GM19351 (cell line): Measurements from ENCODE around the gene BRD3.
A peak's percentile ranks its signal among the peaks of the same experiment; 100 is the strongest.
"Not testable (repeated sequence)": the region's sequence is repeated elsewhere in the genome, so short reads cannot be mapped to it uniquely, and the experiment has no call there.

Experiments used
- ATAC-seq: cut with Tn5 transposase; IDR thresholded peaks from one replicate; pipeline ENCODE4 v1.9.1; 2021; ENCODE audit warnings: mild to moderate bottlenecking, moderate library complexity; ENCODE audit not compliant: unreplicated experiment

BRD3 gene

DNA sequence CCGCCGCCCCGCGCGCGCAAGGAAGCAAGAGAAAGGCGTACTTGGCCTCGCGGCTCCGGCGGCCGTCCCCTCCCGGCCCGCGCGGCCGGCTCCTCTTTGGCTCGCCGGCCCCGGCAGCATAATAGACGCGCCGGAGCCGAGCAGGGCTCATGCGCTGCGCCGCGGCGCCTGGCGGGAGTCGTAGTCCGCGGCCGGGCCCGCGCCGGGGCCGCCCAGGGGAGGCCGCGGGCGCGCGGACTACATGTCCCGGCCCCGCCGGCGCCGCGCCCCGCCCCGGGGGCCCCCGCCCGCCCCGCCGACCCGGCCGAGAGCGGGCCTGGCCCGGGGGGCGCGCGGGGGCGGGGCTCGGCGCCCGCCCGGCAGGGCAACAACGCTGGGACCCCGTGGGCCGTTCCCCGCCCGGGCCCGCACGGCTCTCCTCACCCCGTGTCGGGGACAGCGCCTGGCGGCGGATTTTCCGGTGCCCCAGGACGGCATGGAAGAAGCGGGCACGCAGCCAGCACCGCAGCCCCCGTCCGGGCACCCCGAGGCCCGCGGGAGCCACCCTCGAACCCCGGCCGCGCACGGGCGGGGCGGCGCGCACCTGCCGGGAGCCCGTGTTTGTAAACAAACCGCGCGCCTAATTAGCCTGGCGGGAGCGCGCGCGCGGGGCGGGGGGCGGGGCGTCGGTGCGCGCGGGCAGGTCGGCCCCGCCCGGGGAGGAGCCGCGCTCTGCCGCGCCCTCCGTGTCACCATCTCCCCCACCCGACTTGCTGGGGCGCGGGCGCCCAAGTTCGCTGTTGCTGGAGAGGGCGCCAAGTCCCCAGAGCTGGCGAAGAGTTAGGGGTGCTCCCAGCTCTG lies at the start of gene BRD3:
Gene BRD3, minus strand, starts transcription at position 123 of the 840 bp plus-strand sequence. CDS start 14,549 bp downstream, outside the sequence.
- ATAC-seq, result peak; percentile 69

DNA sequence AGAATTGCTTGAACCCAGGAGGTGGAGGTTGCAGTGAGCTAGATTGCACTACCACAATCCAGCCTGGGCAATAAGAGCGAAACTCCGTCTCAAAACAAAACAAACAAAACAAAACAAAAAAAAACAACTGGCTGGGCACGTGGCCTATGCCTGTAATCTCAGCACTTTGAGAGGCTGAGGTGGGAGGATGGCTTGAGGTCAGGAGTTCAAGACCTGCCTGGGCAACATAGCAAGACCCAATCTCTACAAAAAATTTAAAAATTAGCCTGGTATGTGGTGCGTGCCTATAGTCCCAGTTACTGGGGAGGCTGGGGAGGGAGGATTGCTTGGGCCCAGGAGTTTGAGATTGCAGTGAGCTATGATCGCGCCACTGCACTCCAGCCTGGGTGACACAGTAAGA lies 44.7 kb upstream of the BRD3 start:
- ATAC-seq, result no peak

DNA sequence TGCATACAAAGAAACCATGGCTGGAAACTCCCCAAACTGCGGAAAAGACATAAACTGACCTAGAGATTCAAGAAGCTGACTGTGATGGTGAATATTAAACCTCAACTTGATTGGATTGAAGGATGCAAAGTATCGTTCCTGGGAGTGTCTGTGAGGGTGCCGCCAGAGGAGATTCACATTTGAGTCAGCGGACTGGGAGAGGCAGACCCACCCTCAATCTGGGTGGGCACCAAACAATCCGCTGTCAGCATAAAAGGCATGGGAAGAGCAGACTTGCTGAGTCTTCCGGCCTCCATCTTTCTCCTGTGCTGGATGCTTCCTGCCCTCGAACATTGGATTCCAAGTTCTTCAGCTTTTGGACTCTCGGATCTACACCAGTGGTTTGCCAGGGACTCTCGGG lies 43.2 kb upstream of the BRD3 start:
- no peak for ATAC-seq

DNA sequence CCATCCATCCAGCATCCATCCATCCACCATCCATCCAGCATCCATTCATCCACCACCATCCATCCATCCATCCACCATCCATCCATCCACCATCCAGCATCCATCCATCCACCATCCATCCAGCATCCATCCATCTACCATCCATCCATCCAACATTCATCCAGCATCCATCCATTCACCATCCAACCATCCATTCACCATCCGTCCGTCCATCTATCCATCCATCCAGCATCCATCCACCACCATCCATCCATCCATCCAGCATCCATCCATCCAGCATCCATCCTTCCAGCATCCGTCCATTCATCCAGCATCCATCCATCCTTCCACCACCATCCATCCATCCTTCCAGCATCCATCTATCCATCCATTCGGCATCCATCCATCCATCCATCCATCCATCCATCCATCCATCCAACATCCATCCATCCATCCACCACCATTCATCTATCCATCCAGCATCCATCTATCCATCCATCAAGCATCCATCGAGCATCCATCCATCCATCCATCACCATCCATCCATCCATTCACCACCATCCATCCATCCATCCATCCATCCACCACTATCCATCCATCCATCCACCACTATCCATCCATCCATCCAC lies 35.7 kb upstream of the BRD3 start:
- ATAC-seq, result no peak

DNA sequence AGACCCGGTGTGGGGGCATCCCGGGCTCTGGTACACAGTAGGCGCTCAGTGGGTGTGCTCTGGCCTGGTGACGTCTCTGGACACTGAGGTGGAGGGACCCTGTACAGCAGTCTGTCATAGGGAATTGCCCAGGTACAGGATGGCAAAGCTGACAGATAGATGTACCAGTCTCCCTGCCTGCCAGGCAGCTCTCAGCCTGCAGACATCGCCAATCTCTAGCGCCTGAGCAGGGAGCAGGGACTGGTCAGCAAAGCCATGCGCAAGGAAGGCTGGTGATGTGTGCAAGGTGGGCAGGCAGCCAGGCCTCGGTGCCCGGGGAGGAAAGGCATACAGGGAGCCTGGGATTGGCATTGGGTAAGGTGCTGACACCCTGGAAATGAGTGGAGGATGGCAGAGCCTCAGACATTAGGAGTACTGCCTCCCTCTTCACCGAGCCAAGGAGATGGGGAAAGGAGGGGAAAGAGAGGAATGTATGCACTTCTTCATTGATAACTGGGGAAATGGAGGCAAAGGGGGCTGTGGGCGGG lies 33.9 kb upstream of the BRD3 start:
- no peak for ATAC-seq

DNA sequence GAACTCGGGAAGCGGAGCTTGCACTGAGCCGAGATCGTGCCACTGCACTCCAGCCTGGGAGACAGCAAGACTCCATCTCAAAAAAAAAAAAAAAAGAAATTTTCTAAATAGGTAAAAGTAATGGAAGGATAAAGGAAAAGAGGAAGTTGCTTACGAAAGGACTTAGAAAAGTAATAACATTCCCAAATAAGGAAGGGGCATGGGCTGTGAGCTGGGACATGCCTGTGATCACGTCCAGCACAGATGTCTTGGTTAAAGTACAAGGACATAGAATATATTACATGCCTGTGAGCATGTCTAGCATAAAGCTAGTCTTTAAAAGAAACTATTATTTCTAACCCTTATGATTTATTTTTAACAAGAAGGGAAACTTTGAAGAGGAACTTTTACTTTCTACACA lies 33.3 kb upstream of the BRD3 start:
- not testable (repeated sequence) for ATAC-seq

DNA sequence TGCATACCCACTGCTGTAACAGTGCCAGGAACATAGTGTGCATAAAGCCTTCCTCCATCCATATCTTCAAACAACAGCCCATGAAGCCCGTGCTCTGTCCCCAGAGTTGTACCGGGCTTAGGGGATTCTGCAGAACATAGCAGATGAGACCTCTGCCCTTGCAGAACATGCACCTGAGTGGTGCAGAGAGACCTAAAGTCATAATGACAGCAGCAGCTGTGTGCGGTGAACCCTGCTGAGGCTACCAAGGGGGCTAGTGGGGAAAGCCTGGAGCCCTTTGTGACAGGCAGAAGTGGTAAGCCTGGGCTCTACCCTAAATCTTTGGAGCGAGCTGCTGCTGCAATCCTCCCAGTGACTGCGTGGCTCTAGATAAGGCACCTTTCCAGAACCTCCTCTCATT lies 32.2 kb upstream of the BRD3 start:
- ATAC-seq, result no peak

DNA sequence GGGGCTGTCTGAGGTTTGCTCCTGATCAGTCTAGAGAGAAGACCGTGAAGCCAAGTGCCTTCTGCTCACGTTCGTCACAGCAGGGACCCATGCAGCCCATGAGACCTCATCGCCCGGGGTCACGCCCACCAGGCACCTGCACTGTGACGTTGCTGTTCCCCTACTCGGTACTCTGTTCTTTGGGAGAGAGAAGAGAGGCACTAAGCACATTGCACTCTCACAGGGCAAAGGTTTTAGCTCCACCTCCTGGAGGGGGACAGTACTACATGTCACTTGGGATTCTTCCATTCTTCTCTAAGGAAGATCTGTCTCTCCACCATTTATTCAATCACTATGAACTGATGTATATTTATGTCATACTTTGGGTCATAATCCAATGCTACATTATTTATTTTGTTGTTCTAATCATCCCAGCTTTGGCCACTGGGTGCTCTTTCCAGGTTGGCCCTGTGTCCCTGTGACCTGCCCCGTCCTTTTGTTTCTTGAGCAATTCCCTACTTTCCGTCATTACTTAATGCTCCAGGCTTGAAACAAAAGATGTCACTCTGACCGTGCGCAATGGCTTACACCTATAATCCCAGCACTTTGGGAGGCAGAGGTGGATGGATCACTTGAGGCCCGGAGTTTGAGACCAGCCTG lies 31.4 kb upstream of the BRD3 start:
- ATAC-seq, result no peak

DNA sequence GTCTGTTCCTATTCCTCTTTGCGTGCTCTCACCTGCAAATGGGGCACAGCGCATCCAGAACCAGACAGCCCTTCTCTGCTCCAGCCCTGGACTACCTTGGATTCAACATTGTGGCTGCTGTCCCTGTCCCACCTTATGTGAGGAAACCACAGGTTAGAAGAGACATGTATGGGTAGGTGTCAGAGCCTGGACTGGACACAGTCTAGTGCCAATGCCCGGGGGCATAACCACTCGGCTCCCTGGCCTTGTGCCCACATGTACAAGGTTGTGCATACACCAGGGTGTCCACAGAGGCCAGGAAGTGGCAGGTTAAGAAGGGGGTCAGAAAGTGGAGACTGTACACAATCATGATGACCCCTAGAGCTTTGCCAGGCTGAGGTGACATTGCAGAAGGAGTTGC lies 22.1 kb upstream of the BRD3 start:
- no peak for ATAC-seq

DNA sequence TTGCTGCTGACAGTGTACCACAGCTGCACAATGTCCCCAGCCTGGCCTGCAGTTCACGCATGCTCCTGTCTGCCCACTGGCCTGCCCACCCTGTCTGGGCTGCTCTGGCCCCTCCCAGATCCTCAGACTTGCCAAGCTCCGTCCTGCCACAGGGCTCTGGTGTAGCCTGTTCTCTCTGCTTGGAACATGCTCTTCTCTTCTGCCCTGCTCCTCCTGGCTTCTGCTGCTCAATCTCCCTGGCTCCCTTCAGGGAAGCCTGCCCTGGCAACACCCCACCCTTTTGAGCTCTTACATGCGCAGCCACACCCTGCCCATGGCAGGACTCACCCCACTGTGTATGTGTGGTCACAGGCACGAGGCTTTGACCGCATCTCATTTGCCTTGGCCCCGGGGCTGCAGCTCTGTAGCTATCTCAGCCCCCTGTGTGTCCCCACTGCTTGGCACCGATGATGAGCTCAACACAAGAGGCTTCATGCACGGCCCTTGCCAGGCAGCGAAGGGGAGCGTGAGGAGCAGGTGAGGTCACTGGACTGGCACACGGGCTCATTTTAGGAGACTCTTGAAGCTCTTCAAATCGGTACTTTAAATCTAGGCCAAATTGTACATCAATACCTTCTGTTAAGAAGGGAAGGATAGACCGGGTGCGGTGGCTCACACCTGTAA lies 20.4 kb upstream of the BRD3 start:
- no peak for ATAC-seq

DNA sequence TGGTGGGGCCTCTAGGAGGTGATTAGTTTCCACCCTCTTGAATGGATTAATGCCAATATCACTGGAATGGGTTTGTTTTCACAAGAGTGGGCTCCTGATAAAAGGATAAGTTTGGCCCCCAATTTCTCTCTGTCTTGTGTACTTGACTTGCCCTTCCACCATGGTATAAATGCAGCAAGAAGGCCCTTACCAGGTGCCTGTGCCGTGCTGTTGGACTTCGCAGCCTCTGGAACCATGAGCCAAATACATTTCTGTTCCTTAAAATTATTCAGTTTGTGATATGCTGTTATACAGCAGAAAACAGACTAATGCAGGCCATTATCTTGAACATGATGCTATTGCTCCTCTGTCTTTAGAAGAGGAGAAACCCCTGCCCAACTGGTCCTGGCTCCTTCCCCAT lies 17.8 kb upstream of the BRD3 start:
- ATAC-seq, result no peak

DNA sequence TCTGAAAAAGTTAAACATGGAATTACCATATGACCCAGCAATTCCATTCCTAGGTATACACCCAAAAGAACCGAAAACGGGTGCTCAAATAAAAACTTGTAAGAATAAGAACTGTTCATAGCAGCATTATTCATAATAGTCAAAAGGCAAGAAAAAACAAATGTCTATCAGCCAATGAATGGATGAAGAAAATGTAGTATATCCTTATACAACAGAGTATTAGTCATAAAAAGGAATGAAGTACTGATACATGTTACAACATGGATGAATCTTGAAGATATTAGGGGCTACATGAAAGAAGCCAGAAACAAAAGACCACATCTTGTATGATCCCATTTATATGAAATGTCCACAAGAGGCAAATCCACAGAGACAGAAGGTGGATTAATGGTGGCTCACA lies 15.6 kb upstream of the BRD3 start:
- ATAC-seq, result no peak

DNA sequence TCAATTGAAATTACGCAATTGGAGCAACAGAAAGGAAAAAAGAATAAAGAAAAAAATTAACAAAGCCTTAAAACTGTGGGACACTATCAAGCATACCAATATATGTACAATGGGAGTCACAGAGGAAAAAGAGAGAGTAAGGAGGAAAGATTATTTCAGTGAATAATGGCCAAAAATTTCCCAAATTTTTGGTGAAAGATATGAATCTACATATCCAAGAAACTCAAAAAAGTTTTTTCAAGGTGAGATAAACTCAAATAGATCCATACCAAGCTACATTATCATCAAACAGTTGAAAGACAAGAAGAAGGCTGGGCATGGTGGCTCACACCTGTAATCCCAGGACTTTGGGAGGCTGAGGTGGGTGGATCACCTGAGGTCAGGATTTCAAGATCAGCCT lies 8.8 kb upstream of the BRD3 start:
- no peak for ATAC-seq

DNA sequence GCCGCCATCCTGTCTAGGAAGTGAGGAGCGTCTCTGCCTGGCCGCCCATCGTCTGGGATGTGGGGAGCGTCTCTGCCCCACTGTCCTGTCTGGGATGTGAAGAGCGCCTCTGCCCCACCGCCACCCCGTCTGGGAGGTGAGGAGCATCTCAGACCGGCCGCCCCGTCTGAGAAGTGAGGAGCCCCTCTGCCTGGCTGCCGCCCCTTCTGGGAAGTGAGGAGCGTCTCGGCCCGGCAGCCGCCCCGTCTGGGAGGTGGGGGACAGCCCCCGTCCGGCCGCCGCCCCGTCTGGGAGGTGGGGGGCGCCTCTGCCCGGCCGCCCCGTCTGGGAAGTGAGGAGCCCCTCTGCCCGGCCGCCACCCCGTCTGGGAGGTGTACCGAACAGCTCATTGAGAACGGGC lies 7.9 kb upstream of the BRD3 start:
- not testable (repeated sequence) for ATAC-seq

DNA sequence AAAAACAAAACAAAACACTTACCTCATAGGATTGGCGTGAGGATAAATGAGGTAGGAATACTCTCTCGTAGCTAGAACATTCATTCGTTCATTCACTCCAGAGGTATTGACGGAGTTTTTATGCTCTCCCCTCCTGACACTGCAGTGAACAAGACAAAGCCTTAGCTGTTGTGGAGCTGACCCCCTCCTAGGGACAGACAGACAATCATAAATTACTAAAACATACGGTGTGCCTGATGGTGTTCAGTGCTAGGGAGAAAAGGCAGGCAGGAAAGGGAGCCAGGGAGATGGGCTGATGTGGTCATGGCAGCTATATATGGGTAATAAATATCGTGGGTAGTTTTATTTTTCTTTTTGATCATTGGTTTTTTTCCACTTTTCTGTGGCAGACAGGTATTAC lies 5.7 kb upstream of the BRD3 start:
- no peak for ATAC-seq

DNA sequence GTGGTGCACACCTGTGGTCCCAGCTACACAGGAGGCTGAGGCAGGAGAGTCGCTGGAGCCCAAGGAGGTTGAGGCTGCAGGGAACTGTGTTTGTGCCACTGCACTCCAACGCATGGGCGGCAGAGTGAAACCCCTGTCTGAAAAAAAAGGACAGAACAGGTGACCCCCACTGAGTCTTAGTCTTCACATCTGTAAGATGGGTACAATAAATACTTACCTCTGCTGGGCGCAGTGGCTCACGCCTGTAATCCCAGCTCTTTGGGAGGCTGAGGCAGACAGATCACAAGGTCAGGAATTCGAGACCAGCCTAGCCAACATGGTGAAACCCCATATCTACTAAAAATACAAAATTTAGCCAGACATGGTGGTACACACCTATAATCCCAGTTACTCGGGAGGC lies 4.9 kb upstream of the BRD3 start:
- not testable (repeated sequence) for ATAC-seq

DNA sequence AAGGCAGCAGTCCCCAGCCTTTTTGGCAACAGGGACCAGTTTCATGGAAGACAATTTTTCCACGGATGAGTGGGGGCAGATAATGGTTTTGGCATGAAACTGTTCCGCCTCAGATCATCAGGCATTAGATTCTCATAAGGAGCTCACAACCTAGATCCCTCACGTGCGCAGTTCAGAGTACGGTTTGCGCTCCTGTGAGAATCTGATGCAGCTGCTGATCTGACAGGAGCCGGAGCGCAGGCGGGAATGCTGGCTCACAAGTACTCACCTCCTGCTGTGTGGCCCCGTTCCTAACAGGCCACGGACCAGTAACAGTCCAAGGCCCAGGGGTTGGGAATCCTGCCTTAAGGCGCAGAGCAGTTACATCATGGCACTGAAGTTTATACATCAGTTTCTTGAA lies 3.3 kb upstream of the BRD3 start:
- no peak for ATAC-seq

DNA sequence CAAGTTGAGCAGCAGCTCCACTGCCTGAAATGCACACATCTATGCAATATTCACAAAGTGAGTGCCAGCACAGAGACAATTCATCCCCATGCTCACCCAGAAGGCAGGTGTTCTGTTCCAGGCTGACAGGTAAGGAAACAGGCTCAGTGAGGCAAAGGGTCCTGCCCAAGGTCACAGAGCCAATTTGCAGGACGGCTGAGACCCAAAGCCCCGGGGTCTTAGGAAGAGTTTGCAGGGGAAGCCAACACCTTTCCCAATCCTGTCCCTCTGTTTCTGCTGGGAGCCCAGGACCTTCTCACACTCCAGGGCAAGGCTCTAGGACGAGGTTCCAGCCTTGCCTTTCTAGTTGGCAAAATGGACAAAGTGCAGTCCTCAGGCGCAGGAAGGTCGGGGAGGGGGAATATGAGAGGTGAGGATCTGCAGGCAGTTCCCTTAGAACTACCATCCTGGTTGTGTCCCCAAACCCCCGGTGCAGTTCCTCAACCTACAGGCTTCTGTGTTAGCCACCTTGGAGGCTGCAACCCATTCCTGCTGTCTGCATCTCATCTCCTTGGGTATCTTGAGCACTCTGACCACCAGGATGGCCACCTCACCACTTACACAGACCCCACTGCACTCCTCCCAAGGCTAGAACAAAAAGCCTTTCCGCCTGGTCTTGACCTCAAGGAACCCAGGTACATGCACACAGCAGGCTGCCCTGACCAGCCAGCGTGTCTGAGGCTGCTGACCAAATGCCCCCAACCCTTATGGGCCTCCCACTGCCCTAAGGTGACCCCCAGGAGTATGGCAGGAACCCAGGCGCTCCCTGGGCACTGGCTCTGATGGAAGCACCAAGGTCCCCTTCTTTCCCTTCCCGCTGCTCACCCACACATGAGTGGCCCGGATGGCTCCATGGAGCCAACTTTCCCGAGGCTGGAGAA lies 1.9 kb upstream of the BRD3 start:
- no peak for ATAC-seq

DNA sequence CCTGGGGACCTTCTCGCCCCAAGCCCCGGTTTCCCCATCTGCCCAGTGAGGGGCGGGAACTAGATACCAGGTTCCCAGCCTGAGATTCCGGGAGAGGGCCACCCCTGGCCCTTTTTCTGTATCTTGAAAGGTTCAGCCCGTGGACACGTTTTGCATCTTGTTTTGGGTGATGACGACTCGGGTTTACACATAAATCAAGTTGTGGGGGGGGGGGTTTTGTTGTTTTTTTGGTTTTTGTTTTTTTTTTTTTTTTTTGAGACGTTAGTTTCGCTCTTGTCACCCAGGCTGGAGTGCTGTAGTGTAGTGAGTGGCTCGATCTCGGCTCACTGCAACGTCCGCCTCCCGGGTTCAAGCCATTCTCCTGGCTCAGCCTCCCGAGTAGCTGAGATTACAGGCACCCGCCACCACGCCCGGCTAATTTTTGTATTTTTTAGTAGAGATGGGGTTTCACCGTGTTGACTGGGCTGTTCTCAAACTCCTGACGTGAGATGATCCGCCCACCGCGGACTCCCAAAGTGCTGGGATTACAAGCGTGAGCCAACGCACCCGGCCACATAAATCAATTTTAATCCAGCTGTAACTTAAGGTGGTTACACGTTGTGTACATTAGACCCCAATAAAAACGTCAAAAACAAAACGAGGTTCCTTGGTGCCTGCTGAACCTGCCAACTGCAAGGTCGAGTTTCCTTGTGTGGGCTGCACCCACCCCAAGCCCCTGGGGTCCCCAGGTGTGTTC lies 1.1 kb upstream of the BRD3 start:
- peak; percentile 9 for ATAC-seq
